Subcutaneous abdominal adipose tissue (tissue), 5 donors: Measurements from ENCODE around the gene KANSL2.
"Not testable (repeated sequence)": the region's sequence is repeated elsewhere in the genome, so short reads cannot be mapped to it uniquely, and the experiment has no call there.

Source experiments
- H3K27ac ChIP-seq: one replicate; pipeline ENCODE4 v1.7.0; 2013; ENCODE audit warnings: low read depth, mild to moderate bottlenecking, inconsistent platforms, low read length, moderate library complexity
- H3K27me3 ChIP-seq, 5 donors: one replicate each; pipeline ENCODE4 v1.7.0; 2013; ENCODE audit warnings: low read length in 5 of 5, inconsistent platforms in 1 of 5; ENCODE audit not compliant: control insufficient read depth in 5 of 5, insufficient read depth in 4 of 5
- H3K36me3 ChIP-seq, 5 donors: one replicate each; pipeline ENCODE4 v1.7.0; 2013; ENCODE audit warnings: low read length in 5 of 5; ENCODE audit not compliant: control insufficient read depth in 5 of 5, insufficient read depth in 5 of 5
- H3K4me1 ChIP-seq, 5 donors: one replicate each; pipeline ENCODE4 v1.7.0; 2013; ENCODE audit warnings: low read length in 5 of 5, mild to moderate bottlenecking in 3 of 5, moderate library complexity in 1 of 5; ENCODE audit not compliant: control insufficient read depth in 5 of 5, insufficient read depth in 5 of 5
- H3K4me3 ChIP-seq, 5 donors: one replicate each; pipeline ENCODE4 v1.7.0; 2013; ENCODE audit warnings: low read length in 5 of 5, low read depth in 1 of 5
- H3K9ac ChIP-seq, 5 donors: one replicate each; pipeline ENCODE4 v1.7.0; 2013; ENCODE audit warnings: low read length in 5 of 5, mild to moderate bottlenecking in 4 of 5, moderate library complexity in 3 of 5
- H3K9me3 ChIP-seq, 5 donors: one replicate each; pipeline ENCODE4 v1.7.0; 2013; ENCODE audit warnings: low read length in 5 of 5; ENCODE audit not compliant: control insufficient read depth in 5 of 5
- donor health status: healthy.
- donor health status: healthy.
- donor health status: healthy.
- donor health status: healthy.
- donor health status: healthy.

KANSL2 gene

DNA sequence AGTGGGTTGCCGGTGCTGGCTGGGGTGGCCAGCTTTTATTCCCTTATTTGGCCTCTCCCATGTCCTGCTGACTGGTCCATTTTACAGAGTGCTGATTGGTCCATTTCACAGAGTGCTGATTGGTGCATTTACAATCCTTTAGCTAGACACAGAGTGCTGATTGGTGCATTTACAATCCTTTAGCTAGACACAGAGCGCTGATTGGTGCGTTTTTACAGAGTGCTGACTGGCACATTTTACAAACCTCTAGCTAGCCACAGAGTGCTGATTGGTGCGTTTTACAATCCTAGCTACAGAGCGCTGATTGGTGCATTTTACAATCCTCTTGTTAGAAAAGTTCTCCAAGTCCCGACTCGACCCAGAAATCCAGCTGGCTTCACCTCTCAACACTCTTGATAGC, 59.0 kb downstream of the KANSL2 start:
- not testable (repeated sequence) for H3K27ac ChIP-seq, H3K36me3 ChIP-seq, H3K4me1 ChIP-seq, H3K4me3 ChIP-seq, H3K27me3 ChIP-seq, H3K9me3 ChIP-seq, H3K9ac ChIP-seq

DNA sequence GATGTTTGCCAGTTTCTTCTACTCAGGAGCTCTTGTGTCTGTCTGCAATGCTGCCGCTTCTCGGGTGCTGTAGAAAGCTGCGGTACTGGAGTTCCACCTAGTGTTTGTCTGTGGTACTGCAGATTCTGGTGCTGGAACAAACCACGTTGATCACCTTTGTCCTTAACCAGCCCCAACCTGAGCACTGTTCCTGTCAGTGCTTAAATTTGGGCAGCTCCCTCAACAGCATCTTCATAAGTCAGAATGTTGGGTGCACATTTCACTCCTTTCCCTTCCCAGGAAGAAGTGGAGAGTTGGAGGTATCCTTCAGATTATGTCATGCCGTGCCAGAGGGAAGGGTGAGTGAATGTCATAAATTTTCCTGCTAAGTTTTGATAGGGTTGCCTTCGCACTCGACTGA, 63.5 kb downstream of the KANSL2 start:
- Histone ChIP-seq H3K4me3 (no peak overlapping the region), H3K9ac (no peak overlapping the region), H3K27ac (no peak overlapping the region), H3K4me1 (no peaks in the 10 kb centered on the region), H3K9me3 (peaks cover 0 to 10% (median 7%) of the 10 kb centered on the region in 5 donors), H3K27me3 (peaks cover 0 to 2% (median 0%) of the 10 kb centered on the region in 5 donors), H3K36me3 (no peaks in the 10 kb centered on the region)

- no peak overlapping the region for H3K9ac ChIP-seq
- peaks cover 0 to 2% (median 0%) of the 10 kb centered on the region in 5 donors for H3K27me3 ChIP-seq
- H3K9me3 ChIP-seq: peaks cover 0 to 15% (median 11%) of the 10 kb centered on the region in 5 donors
- H3K36me3 ChIP-seq: no peaks in the 10 kb centered on the region
- no peak overlapping the region for H3K27ac ChIP-seq
- H3K4me1 ChIP-seq: no peaks in the 10 kb centered on the region
- no peak overlapping the region for H3K4me3 ChIP-seq
These were observed 66.4 kb downstream of the KANSL2 start for GRCh38 chr12:48615681-48616080.

DNA sequence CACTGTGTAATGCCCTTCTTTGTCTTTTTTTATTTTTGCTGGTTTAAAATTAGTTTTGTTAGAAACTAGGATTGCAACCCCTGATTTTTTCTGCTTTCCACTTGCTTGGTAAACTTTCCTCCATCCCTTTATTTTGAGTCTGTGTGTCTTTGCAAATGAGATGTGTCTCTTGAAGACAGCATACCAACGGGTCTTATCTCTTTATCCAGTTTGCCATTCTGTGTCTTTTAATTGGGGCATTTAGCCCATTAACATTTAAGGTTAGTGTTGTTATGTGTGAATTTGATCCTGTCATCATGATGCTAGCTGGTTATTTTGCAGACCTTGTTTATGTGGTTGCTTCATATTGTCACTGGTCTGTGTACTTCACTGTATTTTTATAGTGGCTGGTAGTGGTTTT, 68.7 kb downstream of the KANSL2 start:
- Histone ChIP-seq H3K27ac (no peak overlapping the region), H3K9me3 (peaks cover 0 to 20% (median 16%) of the 10 kb centered on the region in 5 donors), H3K4me1 (no peaks in the 10 kb centered on the region), H3K9ac (no peak overlapping the region), H3K27me3 (no peaks in the 10 kb centered on the region), H3K36me3 (no peaks in the 10 kb centered on the region), H3K4me3 (no peak overlapping the region)
